Neuronal stem cell (in vitro differentiated cells): ENCODE data around the gene CACNB2.
"Not testable (repeated sequence)": the region's sequence is repeated elsewhere in the genome, so short reads cannot be mapped to it uniquely, and the experiment has no call there.

Experiments used
- DNase-seq: peaks from one replicate; pipeline ENCODE4 v3.0.0-alpha.2; 2013; ENCODE audit warnings: low spot score
- H2AFZ ChIP-seq: one replicate; pipeline ENCODE4 v1.6.1; 2013; ENCODE audit warnings: mild to moderate bottlenecking, low read length, inconsistent platforms
- H2AK5ac ChIP-seq: 2 replicates; pipeline ENCODE4 v1.6.1; 2013; ENCODE audit warnings: low read depth, mild to moderate bottlenecking, inconsistent platforms, low read length, moderate library complexity, mixed read lengths
- H2BK120ac ChIP-seq: 2 replicates; pipeline ENCODE4 v1.6.1; 2013; ENCODE audit warnings: low read depth, mild to moderate bottlenecking, inconsistent platforms, low read length, moderate library complexity, mixed read lengths
- H2BK12ac ChIP-seq: one replicate; pipeline ENCODE4 v1.6.1; 2013; ENCODE audit warnings: low read length, inconsistent platforms
- H2BK15ac ChIP-seq: 2 replicates; pipeline ENCODE4 v1.6.1; 2013; ENCODE audit warnings: mild to moderate bottlenecking, low read length, inconsistent platforms, mixed read lengths
- H2BK5ac ChIP-seq: one replicate; pipeline ENCODE4 v1.6.1; 2013; ENCODE audit warnings: inconsistent platforms, mild to moderate bottlenecking, low read length, moderate library complexity
- H3K14ac ChIP-seq: one replicate; pipeline ENCODE4 v1.6.1; 2013; ENCODE audit warnings: low read length, inconsistent platforms
- H3K18ac ChIP-seq: 2 replicates; pipeline ENCODE4 v1.6.1; 2013; ENCODE audit warnings: low read length, inconsistent platforms
- H3K23ac ChIP-seq: 2 replicates; pipeline ENCODE4 v1.6.1; 2013; ENCODE audit warnings: low read depth, mild to moderate bottlenecking, mixed read lengths, low read length, inconsistent platforms; ENCODE audit not compliant: poor library complexity
- H3K27ac ChIP-seq: replicated peaks from 3 replicates; pipeline ENCODE4 v1.5.1; 2013; ENCODE audit warnings: low read length, inconsistent platforms
- H3K27me3 ChIP-seq, 3 experiments: 2 replicates each; pipeline ENCODE4 v1.6.1; 2013; ENCODE audit warnings: low read length in 3 of 3, mild to moderate bottlenecking in 2 of 3, inconsistent platforms in 1 of 3, low read depth in 1 of 3, mixed read lengths in 1 of 3, moderate library complexity in 1 of 3; ENCODE audit not compliant: control insufficient read depth in 3 of 3, insufficient read depth in 3 of 3
- H3K36me3 ChIP-seq, 2 donors: replicated peaks in 1 of 2; 2 replicates each; pipeline ENCODE4 v1.6.1; 2013; ENCODE audit warnings: low read length in 2 of 2; ENCODE audit not compliant: control insufficient read depth in 2 of 2, insufficient read depth in 2 of 2
- H3K4ac ChIP-seq: 2 replicates; pipeline ENCODE4 v1.6.1; 2013; ENCODE audit warnings: inconsistent platforms, mild to moderate bottlenecking, low read length, moderate library complexity
- H3K4me1 ChIP-seq, 2 donors: 1 replicate in 1 of 2; 2 replicates in 1 of 2; pipeline ENCODE4 v1.6.1; 2013; ENCODE audit warnings: low read length in 2 of 2, low read depth in 1 of 2; ENCODE audit not compliant: control insufficient read depth in 2 of 2, insufficient read depth in 1 of 2
- H3K4me2 ChIP-seq: one replicate; pipeline ENCODE4 v1.6.1; 2013; ENCODE audit warnings: mild to moderate bottlenecking, low read length, inconsistent platforms; ENCODE audit not compliant: insufficient read depth, poor library complexity, severe bottlenecking
- H3K4me3 ChIP-seq, 2 donors: 2 replicates each; pipeline ENCODE4 v1.5.1; 2013; ENCODE audit warnings: low read length in 2 of 2, mild to moderate bottlenecking in 2 of 2, inconsistent platforms in 1 of 2, moderate library complexity in 1 of 2
- H3K79me1 ChIP-seq: one replicate; pipeline ENCODE4 v1.6.1; 2013; ENCODE audit warnings: low read depth, mild to moderate bottlenecking, inconsistent platforms, low read length, moderate library complexity
- H3K9ac ChIP-seq: one replicate; pipeline ENCODE4 v1.6.1; 2013; ENCODE audit warnings: mild to moderate bottlenecking, low read depth, low read length, inconsistent platforms; ENCODE audit not compliant: poor library complexity
- H3K9me3 ChIP-seq, 2 donors: replicated peaks in 1 of 2; 2 replicates each; pipeline versions ENCODE3 to v1.6.1; 2013; ENCODE audit warnings: low read length in 2 of 2, mild to moderate bottlenecking in 2 of 2, inconsistent platforms in 1 of 2, low read depth in 1 of 2, mixed read lengths in 1 of 2, moderate library complexity in 1 of 2; ENCODE audit not compliant: control insufficient read depth in 2 of 2, insufficient read depth in 1 of 2
- H4K8ac ChIP-seq: one replicate; pipeline ENCODE4 v1.6.1; 2013; ENCODE audit warnings: low read depth, mild to moderate bottlenecking, inconsistent platforms, low read length, moderate library complexity
- H4K91ac ChIP-seq: one replicate; pipeline ENCODE4 v1.6.1; 2013; ENCODE audit warnings: low read length, low read depth, mild to moderate bottlenecking, inconsistent platforms; ENCODE audit not compliant: poor library complexity
- WGBS, 2 donors: extraction: QIAGEN DNeasy Blood & Tissue Kit; methylation state at CpG; one replicate each; pipeline ENCODE4 v1.1.7; 2013; ENCODE audit warnings: missing lambda C conversion rate in 2 of 2, mixed read lengths in 1 of 2; ENCODE audit not compliant: insufficient read length in 2 of 2, insufficient replicate concordance in 1 of 2; ENCODE audit errors: extremely low coverage in 2 of 2; 5-methylcytosine and 5-hydroxymethylcytosine counted together

The CACNB2 gene

GRCh38 chr10:18181382-18181781 is 41.2 kb downstream of the CACNB2 start:
- H3K18ac ChIP-seq, H3K14ac ChIP-seq, H4K8ac ChIP-seq, H3K27ac ChIP-seq, H3K79me1 ChIP-seq, H3K23ac ChIP-seq, H2BK12ac ChIP-seq, H3K36me3 ChIP-seq, H2BK15ac ChIP-seq, H3K4ac ChIP-seq, H3K9me3 ChIP-seq, H2BK5ac ChIP-seq, H3K4me2 ChIP-seq, H3K27me3 ChIP-seq, H3K4me1 ChIP-seq, H2BK120ac ChIP-seq, H2AK5ac ChIP-seq, DNase-seq, H4K91ac ChIP-seq, H3K9ac ChIP-seq, H3K4me3 ChIP-seq, H2AFZ ChIP-seq: not testable (repeated sequence)
- WGBS, 2 donors: no CpG with 5 or more reads among the region's 5 CpGs

- H3K27ac ChIP-seq: no peak overlapping the region
- H3K27me3 ChIP-seq: no peaks in the 10 kb centered on the region
- H2AFZ ChIP-seq: no peak overlapping the region
- no peak for DNase-seq
- no peaks in the 10 kb centered on the region for H3K4me1 ChIP-seq
- H3K79me1 ChIP-seq: no peaks in the 10 kb centered on the region
- H2BK12ac ChIP-seq: no peak overlapping the region
- H3K9ac ChIP-seq: no peak overlapping the region
- H4K8ac ChIP-seq: no peak overlapping the region
- H3K4me3 ChIP-seq: no peak overlapping the region
- no peak overlapping the region for H3K18ac ChIP-seq
- H2AK5ac ChIP-seq: no peak overlapping the region
- no CpG with 5 or more reads among the region's 3 CpGs for WGBS, 2 donors
- no peaks in the 10 kb centered on the region for H3K9me3 ChIP-seq
- no peak overlapping the region for H2BK15ac ChIP-seq
- no peak overlapping the region for H3K4ac ChIP-seq
- no peak overlapping the region for H3K14ac ChIP-seq
- H3K4me2 ChIP-seq: no peak overlapping the region
- H2BK5ac ChIP-seq: no peak overlapping the region
- H3K36me3 ChIP-seq: no peaks in the 10 kb centered on the region
- H3K23ac ChIP-seq: no peak overlapping the region
- H2BK120ac ChIP-seq: no peak overlapping the region
- no peak overlapping the region for H4K91ac ChIP-seq
These were observed 45.4 kb downstream of the CACNB2 start for GRCh38 chr10:18185621-18186020.

DNA sequence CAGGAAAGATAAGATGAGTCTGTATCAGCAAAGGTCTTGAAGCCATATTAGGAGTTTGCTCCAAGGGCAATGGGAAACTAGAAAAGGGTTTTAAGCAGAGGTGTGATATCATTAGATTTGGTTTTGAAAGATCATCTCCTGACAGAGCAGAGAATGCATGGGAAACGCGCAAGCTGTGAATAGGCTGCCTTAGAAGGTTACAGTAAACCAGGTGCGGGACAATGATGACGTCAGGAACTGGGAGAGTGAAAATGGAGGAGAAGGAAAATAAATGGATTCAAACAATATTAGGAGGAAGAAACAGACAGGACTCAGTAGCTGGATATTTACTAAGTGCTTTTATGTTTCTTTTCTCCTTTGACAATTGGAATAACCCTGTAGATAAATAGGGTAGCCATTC is 50.6 kb downstream of the CACNB2 start:
- no peak overlapping the region for H4K8ac ChIP-seq
- H3K79me1 ChIP-seq: no peaks in the 10 kb centered on the region
- no peak for DNase-seq
- no peak overlapping the region for H3K27ac ChIP-seq
- H2AFZ ChIP-seq: no peak overlapping the region
- H3K14ac ChIP-seq: no peak overlapping the region
- no peak overlapping the region for H3K4me2 ChIP-seq
- H3K9ac ChIP-seq: no peak overlapping the region
- no peak overlapping the region for H3K18ac ChIP-seq
- no peak overlapping the region for H3K23ac ChIP-seq
- H2BK5ac ChIP-seq: no peak overlapping the region
- no peak overlapping the region for H2BK120ac ChIP-seq
- no CpG with 5 or more reads among the region's 4 CpGs for WGBS, 2 donors
- H2AK5ac ChIP-seq: no peak overlapping the region
- no peaks in the 10 kb centered on the region for H3K9me3 ChIP-seq
- H3K27me3 ChIP-seq: no peaks in the 10 kb centered on the region
- H2BK12ac ChIP-seq: no peak overlapping the region
- no peak overlapping the region for H3K4ac ChIP-seq
- H3K36me3 ChIP-seq: no peaks in the 10 kb centered on the region
- no peaks in the 10 kb centered on the region for H3K4me1 ChIP-seq
- no peak overlapping the region for H2BK15ac ChIP-seq
- H4K91ac ChIP-seq: no peak overlapping the region
- no peak overlapping the region for H3K4me3 ChIP-seq

DNA sequence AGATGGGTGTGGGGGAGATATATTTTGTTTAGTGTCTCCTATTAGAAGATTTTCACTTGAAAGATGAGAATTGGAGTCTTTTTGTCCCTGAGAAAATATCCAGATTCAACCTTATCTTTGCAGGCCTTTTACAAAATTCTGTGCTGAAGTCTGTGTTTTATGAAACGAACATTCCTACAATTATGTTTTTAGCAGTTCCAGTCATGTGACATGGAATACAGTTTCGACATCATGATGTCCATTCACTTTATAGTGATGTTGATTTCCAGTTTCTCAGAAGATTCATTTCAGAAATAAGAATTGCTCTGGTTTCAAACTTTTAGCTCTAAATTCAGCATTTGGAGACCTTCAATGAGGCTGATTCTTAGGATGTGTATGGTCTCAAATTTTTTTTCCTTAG is 54.4 kb downstream of the CACNB2 start:
- Histone ChIP-seq H3K4me1 (peaks cover 0 to 3% of the 10 kb centered on the region in 2 donors), H3K9ac (no peak overlapping the region), H3K4me2 (no peak overlapping the region), H2AFZ (no peak overlapping the region), H3K23ac (no peak overlapping the region), H3K18ac (no peak overlapping the region), H3K14ac (no peak overlapping the region), H4K8ac (no peak overlapping the region), H3K4me3 (no peak overlapping the region), H3K27me3 (no peaks in the 10 kb centered on the region), H4K91ac (no peak overlapping the region), H2BK5ac (no peak overlapping the region), H2BK12ac (no peak overlapping the region), H2BK120ac (no peak overlapping the region), H3K4ac (no peak overlapping the region), H2BK15ac (no peak overlapping the region), H3K36me3 (no peaks in the 10 kb centered on the region), H3K27ac (no peak overlapping the region), H2AK5ac (no peak overlapping the region), H3K9me3 (no peaks in the 10 kb centered on the region), H3K79me1 (no peaks in the 10 kb centered on the region)
- WGBS, 2 donors: no CpG with 5 or more reads among the region's 2 CpGs
- no peak for DNase-seq
